Stimulated activated CD8-positive, alpha-beta memory T cell treated with anti-CD3 and anti-CD28 coated beads, Interleukin-15, amount 100 ng/mL, for 24 hours (primary cell): ENCODE data around the gene PRDM9.
"Not testable (repeated sequence)": the region's sequence is repeated elsewhere in the genome, so short reads cannot be mapped to it uniquely, and the experiment has no call there.

Experiments used
- DNase-seq: peaks from one replicate; pipeline ENCODE4 v3.0.0-alpha.2; 2020; ENCODE audit warnings: low read depth

PRDM9 gene

DNA sequence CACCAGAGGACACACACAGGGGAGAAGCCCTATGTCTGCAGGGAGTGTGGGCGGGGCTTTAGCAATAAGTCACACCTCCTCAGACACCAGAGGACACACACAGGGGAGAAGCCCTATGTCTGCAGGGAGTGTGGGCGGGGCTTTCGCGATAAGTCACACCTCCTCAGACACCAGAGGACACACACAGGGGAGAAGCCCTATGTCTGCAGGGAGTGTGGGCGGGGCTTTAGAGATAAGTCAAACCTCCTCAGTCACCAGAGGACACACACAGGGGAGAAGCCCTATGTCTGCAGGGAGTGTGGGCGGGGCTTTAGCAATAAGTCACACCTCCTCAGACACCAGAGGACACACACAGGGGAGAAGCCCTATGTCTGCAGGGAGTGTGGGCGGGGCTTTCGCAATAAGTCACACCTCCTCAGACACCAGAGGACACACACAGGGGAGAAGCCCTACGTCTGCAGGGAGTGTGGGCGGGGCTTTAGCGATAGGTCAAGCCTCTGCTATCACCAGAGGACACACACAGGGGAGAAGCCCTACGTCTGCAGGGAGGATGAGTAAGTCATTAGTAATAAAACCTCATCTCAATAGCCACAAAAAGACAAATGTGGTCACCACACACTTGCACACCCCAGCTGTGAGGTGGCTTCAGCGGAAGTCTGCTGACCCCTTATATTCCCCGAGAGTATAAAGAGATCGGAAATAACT is 20.0 kb downstream of the PRDM9 start:
- not testable (repeated sequence) for DNase-seq

DNA sequence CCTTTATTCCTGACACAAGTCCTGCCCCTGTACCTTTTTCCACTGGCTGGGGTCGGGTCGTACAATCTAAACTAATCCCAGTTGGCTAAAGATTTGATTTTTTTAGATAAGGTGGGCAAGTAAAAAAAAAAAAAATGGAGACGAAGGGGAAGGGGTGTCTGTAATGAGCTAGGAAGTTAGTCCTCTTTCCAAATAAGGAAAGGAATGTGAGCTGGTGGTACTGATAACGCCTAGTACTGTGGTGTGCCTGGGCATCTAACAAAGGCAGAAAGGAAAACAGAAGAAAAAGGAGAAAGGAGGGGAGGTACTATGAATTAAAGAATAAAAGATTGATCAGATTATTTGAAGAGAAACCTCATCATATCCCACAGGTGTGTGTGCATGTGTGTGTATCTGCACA is 21.3 kb downstream of the PRDM9 start:
- DNase-seq, result no peak

DNA sequence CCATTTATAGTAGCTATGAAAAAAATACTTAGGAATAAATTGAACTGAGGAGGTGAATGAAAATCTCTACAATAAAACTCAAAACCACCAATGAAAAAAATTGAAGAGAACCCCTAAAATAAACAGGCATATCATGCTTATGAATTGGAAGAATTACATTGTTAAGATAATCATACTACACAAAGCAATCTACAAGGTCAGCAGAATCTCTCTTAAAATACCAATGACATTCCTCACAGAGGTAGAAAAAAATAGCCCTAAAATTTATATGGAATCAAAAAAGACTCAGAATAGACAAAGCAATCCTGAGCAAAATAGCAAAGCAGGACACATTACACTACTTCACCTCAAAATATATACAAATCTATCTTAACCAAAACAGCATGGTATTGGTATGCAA is 23.2 kb downstream of the PRDM9 start:
- no peak for DNase-seq

DNA sequence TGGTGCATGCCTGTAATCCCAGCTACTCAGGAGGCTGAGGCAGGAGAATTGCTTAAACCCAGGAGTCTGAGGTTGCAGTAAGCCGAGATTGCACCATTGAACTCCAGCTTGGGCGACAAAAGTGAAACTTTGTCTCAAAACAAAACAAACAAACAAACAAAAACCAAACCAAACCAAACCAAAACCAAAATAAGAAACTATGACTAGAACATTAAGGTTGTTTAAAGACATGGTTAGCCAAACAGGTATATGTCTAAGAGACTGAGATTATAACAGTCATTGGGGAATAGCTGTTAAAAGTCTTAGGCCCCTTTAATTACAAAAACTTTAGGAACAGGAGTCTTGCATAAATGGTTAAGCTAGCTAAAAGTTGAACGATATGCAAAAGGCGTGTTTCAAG is 63.6 kb downstream of the PRDM9 start:
- no peak for DNase-seq
